Pancreas (tissue), 10 donors: Measurements from ENCODE around the gene RETREG1. TPM values are rescaled to one million over a fixed set of nuclear protein-coding genes. Genes with fewer than 3 reads are reported as not detected.

ENCODE experiments used
- ATAC-seq, 4 donors: fragments of 200-7000 bp; cut with Tn5 transposase; one replicate each; pipeline versions ENCODE4 v1.8.0 to v1.9.1; 2020; ENCODE audit warnings: mild to moderate bottlenecking in 4 of 4, moderate library complexity in 4 of 4
- DNase-seq, 6 donors: peaks; one replicate each; pipeline ENCODE4 v3.0.0-alpha.2; 2020
- FAIRE-seq: peaks from 2 replicates; lab custom pipeline; 2012; peaks lifted over from hg19 to GRCh38; lab: Jason Lieb, UNC
- H3K27ac ChIP-seq, 4 donors: fragments of 200-600 bp; sonication (generic); 1 replicate in 3 of 4; 2 replicates in 1 of 4; pipeline versions ENCODE4 v1.5.0 to v1.8.0; 2020
- H3K27me3 ChIP-seq, 4 donors: fragments of 200-600 bp; one replicate each; pipeline ENCODE4 v1.8.0; 2021
- H3K36me3 ChIP-seq, 3 donors: fragments of 200-600 bp; sonication (generic) in 1 of 3; one replicate each; pipeline versions ENCODE4 v1.5.0 to v1.8.0; 2020 to 2021
- H3K4me1 ChIP-seq, 3 donors: fragments of 200-600 bp; one replicate each; pipeline ENCODE4 v1.8.0; 2021
- H3K4me3 ChIP-seq, 4 donors: fragments of 200-600 bp; sonication (generic) in 2 of 4; one replicate each; pipeline versions ENCODE4 v1.5.0 to v1.8.0; 2020 to 2021
- H3K9me3 ChIP-seq, 4 donors: fragments of 200-600 bp; one replicate each; pipeline ENCODE4 v1.8.0; 2021
- WGBS, 2 donors: extraction: QIAGEN DNeasy Blood & Tissue Kit; methylation state at CpG; one replicate each; pipeline ENCODE4 v1.1.7; 2013; 5-methylcytosine and 5-hydroxymethylcytosine counted together
- intact Hi-C, 3 donors: fragments of 100-400 bp; cut with DNase I; formaldehyde crosslinking; loops; one replicate each; pipeline versions ENCODE4 v1.11.1 to v1.14.2; 2022
- polyA plus RNA-seq, 2 donors: library from polyadenylated mRNA; stranded (reverse); fragments of 200-250 nt; gene quantifications; one replicate each; pipeline ENCODE4 v1.2.3, GENCODE V29; 2013
- total RNA-seq, 6 donors: library from RNA; stranded (reverse); fragmentation: NEBNext Ultra II Directional in 4 of 6; extraction: Animal tissue kit (Norgen Biotek cat#: 25700) in 4 of 6; gene quantifications; one replicate each; pipeline versions ENCODE4 v1.2.1 to v1.2.4, GENCODE V29; 2021 to 2023
- TF ChIP-seq, protein P1 (sequence below), 4 donors: fragments of 200-600 bp; sonication (generic) in 3 of 4; IDR thresholded peaks; one replicate each; pipeline versions ENCODE4 v1.5.0 to v1.8.0; 2021; ENCODE audit warnings: antibody characterized with exemption in 4 of 4
- donor health status: healthy with polysubstance abuse.
- donor health status: DM: no; HTN: no; CAD: no; lungs with moderate emphysema.
- donor health status: DM: no; HTN: no; CAD: no.
- donor health status: control.
- donor health status: control.
- donor health status: Bipolar disorder and iron deficiency.
- donor health status: DM: yes; HTN: yes; CAD: no.
- donor health status: DM: no; HTN: no; CAD: no.
- donor health status: DM: no; HTN: no; CAD: no.
- donor health status: DM: yes; HTN: yes; CAD: no.

Gene RETREG1
- total and polyA plus RNA-seq, 8 donors, result 5.3 to 22.6 (median 15.5) TPM

GRCh38 chr5:16552666-16553343, 64.0 kb downstream of the RETREG1 start:
- 32 to 33% methylated on average over 7 of the region's 7 CpGs for WGBS, 2 donors
- H3K36me3 ChIP-seq, result no peaks in the 10 kb centered on the region
- DNase-seq, result peak; percentile 75 to 88 (median 84)
- H3K4me3 ChIP-seq, result no peak overlapping the region
- TF ChIP-seq, protein P1, sequence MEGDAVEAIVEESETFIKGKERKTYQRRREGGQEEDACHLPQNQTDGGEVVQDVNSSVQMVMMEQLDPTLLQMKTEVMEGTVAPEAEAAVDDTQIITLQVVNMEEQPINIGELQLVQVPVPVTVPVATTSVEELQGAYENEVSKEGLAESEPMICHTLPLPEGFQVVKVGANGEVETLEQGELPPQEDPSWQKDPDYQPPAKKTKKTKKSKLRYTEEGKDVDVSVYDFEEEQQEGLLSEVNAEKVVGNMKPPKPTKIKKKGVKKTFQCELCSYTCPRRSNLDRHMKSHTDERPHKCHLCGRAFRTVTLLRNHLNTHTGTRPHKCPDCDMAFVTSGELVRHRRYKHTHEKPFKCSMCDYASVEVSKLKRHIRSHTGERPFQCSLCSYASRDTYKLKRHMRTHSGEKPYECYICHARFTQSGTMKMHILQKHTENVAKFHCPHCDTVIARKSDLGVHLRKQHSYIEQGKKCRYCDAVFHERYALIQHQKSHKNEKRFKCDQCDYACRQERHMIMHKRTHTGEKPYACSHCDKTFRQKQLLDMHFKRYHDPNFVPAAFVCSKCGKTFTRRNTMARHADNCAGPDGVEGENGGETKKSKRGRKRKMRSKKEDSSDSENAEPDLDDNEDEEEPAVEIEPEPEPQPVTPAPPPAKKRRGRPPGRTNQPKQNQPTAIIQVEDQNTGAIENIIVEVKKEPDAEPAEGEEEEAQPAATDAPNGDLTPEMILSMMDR (IDR thresholded peaks at IDR 0.05), result peak; percentile 76 to 81 (median 78)
- peak overlapping the region in 1 of 4 donors; percentile 28 for H3K27ac ChIP-seq
- H3K9me3 ChIP-seq, result no peaks in the 10 kb centered on the region
- intact Hi-C loops, result no loop called here
- H3K27me3 ChIP-seq, result no peaks in the 10 kb centered on the region
- FAIRE-seq, result peak; percentile 53
- peak; percentile 76 to 89 (median 86) for ATAC-seq
- H3K4me1 ChIP-seq, result peaks cover 9 to 20% (median 17%) of the 10 kb centered on the region in 3 donors

DNA sequence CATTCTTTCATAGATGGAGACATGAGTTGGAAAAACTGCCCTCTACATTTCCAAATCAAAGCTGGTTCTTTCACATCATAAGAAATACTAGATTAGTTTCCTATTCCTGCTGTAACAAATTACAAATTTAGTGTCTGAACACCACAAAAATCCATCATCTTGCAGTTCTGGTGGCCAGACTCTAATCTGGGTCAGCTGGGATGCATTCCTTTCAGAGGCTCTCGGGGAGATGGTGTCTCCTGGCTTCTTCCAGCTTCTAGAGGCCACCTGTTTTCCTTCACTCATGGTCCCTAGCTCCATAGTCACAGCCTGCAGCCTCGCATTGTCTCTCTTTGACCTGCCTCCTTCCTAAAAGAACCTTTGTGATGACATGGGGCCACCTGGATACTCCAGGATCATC, 65.2 kb downstream of the RETREG1 start:
- WGBS, 2 donors, result 88 to 91% methylated on average over 2 of the region's 2 CpGs
- H3K9me3 ChIP-seq, result no peaks in the 10 kb centered on the region
- no peak overlapping the region for H3K4me3 ChIP-seq
- no peak overlapping the region for H3K27ac ChIP-seq
- TF ChIP-seq, protein P1 (IDR thresholded peaks at IDR 0.05), result no peak
- H3K36me3 ChIP-seq, result no peaks in the 10 kb centered on the region
- H3K4me1 ChIP-seq, result peaks cover 17 to 27% (median 27%) of the 10 kb centered on the region in 3 donors
- FAIRE-seq (no peak), DNase-seq (no peak), ATAC-seq (no peak)
- H3K27me3 ChIP-seq, result no peaks in the 10 kb centered on the region
- intact Hi-C loops, result no loop called here

GRCh38 chr5:16550316-16550952, 66.4 kb downstream of the RETREG1 start:
- peak; percentile 47 to 71 (median 64) for ATAC-seq
- Histone ChIP-seq H3K27ac (no peak overlapping the region), H3K36me3 (no peaks in the 10 kb centered on the region), H3K9me3 (no peaks in the 10 kb centered on the region), H3K4me1 (peaks cover 17 to 27% (median 27%) of the 10 kb centered on the region in 3 donors), H3K27me3 (no peaks in the 10 kb centered on the region), H3K4me3 (peak overlapping the region in 1 of 4 donors; percentile 21)
- no peak for FAIRE-seq
- peak in 4 of 6 donors; percentile 55 to 66 (median 56) for DNase-seq
- TF ChIP-seq, protein P1 (IDR thresholded peaks at IDR 0.05), result peak; percentile 48 to 80 (median 67)
- intact Hi-C loops, result no loop called here
- 56 to 61% methylated on average over 7 of the region's 7 CpGs for WGBS, 2 donors

DNA sequence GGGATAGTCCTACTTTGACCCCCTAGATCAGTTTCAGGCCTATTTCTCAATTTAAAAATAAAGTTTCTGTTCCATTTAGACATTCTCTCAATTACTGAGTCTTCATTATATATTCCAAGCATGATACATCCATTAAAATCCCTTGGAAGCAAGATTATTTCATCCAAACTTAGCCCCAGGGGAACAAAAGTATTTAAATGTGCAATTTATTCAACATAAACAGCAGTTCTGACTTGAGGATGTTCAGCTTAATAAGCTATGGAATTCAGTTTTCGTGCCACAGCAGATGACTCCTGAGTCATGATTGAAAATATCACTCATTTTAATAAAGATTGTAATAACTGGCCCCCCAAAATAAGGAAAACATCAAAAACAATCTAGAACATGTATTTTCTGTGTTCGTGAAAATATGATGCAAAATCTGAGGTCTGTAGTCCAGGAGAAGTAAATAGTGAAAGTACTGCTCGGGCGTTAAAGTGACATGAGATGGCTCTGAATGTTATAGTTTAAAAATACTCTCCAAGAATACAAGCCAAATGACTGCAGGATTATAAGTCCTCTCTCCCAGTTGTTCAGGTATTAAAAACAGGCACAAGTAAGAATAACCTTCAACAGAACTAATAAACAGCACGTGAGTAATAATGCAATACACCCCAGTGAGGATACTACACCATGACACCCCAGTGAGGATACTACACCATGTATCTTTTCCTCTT, 67.1 kb downstream of the RETREG1 start:
- peak overlapping the region in 1 of 4 donors; percentile 21 for H3K4me3 ChIP-seq
- WGBS, 2 donors, result 72 to 76% methylated on average over 5 of the region's 5 CpGs
- no peaks in the 10 kb centered on the region for H3K36me3 ChIP-seq
- ATAC-seq, result no peak
- H3K4me1 ChIP-seq, result peaks cover 17 to 31% (median 27%) of the 10 kb centered on the region in 3 donors
- H3K9me3 ChIP-seq, result no peaks in the 10 kb centered on the region
- FAIRE-seq, result no peak
- DNase-seq, result no peak
- H3K27me3 ChIP-seq, result no peaks in the 10 kb centered on the region
- H3K27ac ChIP-seq, result peak overlapping the region in 1 of 4 donors; percentile 8
- TF ChIP-seq, protein P1 (IDR thresholded peaks at IDR 0.05), result no peak
- intact Hi-C loops, result loop anchor here in 2 of 3 donors (5.0 to 10.0 kb wide), 2 partner anchors 55 to 57 kb away; no protein-coding TSS in a partner anchor
